NCI-H510A treated with DMSO at 0.1 percent for 48 hours (cell line): Measurements from ENCODE around the gene TGM1.
A peak's percentile ranks its signal among the peaks of the same experiment; 100 is the strongest.

Experiments
- DNase-seq: peaks from one replicate; lab custom pipeline; 2025; lab: John Stamatoyannopoulos, UW

The TGM1 gene

DNA sequence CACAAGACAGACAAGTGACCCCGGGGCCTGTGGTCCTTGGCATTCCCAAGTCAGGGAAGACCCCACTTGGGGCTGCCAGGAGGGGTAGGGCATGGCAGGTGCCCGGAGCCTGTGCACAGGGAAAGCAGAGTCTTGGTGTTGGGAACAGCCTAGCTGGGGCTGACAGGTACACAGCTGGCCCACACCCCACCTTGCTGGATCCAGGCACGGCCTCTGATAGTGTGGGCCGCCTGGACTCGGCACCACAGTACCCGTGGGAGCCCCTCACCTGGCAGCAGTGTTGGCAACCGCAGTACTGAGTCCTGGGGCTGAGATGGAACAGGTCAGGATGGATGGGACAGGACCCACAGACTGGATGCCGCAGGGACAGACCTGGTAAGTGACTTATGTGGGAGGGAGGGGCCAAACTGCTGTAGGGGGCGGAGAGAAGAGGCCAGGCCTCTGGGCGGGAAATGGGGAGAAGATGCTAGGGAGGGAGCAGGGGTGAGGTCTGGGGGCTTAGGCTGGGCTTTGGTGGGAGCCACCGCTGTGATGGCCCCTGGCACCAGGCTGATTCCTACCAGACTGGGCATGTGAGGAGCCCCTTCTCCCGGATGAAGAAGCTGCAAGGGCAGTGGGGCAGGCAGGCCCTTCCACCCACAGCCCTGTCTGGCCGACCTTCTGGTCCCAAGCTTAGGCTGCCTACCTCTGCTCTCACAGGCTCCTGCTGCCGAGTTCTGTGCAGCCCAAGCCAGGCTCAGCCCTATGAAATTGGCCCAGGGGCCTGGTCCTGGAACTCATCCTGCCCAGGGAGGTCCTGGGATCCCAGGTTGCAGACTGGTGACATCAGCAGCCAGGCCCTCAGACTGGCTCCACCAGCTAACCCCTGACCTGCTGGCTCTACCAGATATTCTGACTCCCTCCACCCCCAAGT lies at the start of gene TGM1:
Gene TGM1 (minus strand): TSS at position 357 of the 913 bp plus-strand sequence. CDS start 825 bp downstream, outside the sequence.
- no peak for DNase-seq

DNA sequence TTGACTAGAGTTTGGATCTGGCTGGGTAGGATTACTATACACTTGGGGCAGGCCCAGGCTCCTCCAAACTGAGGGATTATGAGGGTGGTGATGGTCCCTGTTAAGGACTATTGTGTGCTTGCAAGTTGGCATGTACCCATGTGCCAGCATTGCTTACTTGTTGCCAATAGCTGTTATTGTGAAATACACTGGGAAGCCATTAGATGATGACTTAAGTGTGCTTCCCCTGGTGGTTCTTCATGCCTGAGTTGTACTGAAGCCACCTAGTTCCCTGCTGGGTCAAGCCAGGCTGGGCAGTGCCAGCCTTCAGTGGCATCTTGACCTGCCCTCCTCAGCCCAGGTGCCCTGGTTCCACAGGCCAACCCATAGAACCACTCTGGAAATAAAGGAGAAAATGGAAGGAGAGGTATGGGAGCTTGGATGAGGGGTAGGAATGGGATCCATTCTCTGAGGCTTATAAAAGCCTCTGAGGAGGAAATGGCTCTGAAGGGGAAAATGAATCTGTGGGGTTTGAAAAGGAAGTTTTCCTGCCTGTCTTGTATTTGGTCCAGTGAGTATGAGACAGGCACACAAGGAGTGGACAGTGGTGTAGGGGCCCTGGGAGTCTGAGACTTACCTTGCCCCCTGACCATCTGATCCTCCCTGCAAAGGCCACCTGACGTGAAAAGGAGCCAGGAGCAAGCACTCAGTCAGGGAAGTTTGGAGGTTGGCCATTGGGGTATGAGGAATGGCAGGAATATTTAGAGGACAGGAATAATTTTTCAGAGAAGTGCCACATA lies 49.0 kb upstream of the TGM1 start:
- no peak for DNase-seq

DNA sequence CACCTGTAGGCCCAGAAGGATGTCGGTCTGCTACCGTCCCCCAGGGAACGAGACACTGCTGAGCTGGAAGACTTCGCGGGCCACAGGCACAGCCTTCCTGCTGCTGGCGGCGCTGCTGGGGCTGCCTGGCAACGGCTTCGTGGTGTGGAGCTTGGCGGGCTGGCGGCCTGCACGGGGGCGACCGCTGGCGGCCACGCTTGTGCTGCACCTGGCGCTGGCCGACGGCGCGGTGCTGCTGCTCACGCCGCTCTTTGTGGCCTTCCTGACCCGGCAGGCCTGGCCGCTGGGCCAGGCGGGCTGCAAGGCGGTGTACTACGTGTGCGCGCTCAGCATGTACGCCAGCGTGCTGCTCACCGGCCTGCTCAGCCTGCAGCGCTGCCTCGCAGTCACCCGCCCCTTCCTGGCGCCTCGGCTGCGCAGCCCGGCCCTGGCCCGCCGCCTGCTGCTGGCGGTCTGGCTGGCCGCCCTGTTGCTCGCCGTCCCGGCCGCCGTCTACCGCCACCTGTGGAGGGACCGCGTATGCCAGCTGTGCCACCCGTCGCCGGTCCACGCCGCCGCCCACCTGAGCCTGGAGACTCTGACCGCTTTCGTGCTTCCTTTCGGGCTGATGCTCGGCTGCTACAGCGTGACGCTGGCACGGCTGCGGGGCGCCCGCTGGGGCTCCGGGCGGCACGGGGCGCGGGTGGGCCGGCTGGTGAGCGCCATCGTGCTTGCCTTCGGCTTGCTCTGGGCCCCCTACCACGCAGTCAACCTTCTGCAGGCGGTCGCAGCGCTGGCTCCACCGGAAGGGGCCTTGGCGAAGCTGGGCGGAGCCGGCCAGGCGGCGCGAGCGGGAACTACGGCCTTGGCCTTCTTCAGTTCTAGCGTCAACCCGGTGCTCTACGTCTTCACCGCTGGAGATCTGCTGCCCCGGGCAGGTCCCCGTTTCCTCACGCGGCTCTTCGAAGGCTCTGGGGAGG lies 47.9 kb upstream of the TGM1 start, which contains the start of gene LTB4R:
Gene LTB4R (plus strand): TSS at position 857 of the 959 bp plus-strand sequence. CDS start 4,150 bp downstream, outside the sequence.
- no peak for DNase-seq

DNA sequence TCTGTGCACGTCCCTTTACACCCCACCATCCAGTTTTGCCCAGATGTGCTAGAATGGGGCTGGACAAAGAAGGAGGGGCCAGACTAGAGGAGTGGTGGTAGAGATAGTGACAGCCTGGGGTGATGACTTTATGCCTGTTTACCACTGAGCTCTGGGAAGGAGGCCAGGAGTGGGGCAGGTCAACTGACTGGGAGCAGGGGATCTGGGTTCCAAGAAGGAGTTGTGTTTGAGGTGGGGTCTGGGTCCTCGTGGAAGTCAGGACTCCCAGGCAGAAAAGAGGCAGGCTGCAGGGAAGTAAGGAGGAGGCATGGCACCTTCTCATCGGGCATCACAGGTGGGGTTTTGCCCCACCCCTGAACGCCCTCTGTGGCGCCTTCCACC lies 47.3 kb upstream of the TGM1 start:
- DNase-seq = no peak

DNA sequence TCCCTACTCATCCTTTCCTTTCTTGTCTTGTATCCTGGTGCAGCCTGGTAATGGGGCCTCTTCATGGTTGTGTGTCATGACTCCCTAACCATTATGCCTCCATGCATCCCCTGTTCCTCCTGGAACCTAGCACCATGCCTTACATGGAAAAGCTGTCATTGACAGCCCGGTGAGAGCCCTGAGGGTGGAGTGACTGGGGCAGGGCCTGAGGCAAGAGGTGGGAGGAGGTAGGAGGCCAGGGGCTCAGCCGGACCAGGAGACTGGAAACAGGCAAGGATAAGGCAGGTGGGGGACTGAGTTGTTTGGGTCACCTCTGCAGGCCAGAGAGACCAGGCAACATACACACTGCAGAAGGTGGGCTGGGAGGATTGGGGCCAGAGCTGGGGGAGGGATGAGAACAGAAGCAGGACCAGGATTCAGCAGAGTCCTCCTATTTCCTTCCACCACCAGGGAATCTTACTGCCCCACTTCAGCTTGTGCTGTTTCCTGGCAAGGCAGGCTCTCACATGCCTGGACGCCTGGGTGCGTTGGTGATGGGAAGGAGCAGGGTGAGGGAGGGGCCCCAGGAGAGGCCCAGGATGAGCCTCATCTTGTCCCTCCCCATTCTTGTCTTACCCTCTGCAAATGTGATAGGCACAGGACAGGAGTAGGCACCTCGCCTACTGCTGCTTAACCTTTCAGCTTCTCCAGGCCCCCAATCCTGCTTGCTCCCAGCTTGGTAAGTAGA lies 46.7 kb upstream of the TGM1 start, which contains the start of gene LTB4R2:
Gene LTB4R2 (plus strand): TSS at position 603 of the 727 bp plus-strand sequence. CDS start 525 bp downstream, outside the sequence.
- no peak for DNase-seq

DNA sequence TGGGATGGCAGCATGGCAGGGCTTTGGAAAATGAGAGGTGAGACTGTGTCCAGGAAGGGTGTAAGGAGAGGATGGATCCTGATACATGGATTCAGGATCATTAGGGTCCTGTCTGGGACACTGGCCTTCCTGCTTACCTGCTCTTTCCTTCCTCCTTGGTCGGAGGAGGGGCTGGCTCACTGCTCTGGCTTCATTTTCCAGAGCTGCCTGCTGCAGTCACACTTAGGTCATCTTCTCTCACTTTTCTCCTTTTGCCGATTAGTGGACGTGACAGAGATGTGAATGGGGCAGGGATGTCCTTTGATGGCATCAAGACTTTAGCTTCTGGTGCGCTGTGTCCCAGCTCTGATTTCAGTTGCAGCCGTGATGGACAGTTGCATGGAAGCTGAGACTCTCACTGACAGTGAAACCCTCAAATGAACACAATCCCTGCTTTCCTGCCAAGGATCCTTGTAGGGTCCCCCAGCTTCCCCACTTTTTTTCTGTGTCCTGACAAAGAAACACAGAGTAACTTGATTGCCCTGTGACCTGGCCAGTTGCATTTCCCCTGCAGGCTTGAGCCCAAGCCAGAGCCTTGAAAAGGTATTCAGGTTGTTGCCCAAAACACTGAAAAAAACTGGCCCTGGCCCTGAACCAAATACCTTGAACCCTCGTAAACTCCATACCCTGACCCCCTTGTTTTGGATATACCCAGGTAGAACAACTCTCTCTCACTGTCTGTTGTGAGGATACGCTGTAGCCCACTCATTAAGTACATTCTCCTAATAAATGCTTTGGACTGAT lies 45.6 kb upstream of the TGM1 start:
- no peak for DNase-seq

DNA sequence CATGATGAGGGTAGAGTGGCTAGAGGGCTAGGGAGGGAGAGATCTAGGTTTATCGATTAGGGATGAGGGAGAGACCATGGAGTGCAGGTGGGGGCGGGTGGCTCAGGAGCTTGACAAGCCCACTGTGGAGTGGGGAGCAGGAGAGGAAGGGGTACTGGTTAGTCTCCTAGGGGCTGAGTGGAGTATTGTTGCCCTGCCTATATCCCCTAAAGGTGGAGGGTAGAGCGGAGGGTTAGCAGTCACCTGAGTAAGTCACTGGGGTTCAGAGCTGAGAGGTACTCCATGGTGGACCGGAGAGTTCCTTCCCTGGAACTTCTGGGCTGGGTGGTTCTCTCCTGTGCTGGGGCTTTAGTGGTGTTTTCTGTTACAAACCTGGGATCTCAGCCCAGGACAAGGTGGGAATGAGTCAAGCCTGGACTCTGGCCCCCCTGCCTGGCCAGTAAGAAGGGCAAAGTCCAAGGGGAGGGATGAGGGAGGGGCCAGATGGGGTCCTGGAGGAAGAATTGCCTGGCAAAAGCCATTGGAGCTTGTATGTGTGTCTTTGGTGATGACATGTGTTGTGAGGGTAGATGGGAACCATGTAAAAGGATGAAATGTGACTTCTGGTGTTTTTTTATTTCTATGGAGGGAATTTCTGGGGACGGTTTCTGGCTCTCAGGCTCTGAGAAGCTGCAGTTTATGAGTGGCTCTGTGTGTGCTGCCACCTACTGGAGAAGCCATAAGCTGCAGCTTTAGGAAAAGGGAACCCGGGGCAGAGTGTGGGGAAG lies 44.8 kb upstream of the TGM1 start, which contains the start of gene CIDEB:
Gene CIDEB (minus strand): TSS at position 403 of the 767 bp plus-strand sequence. CDS start 119 bp downstream, at position 284.
- peak; percentile 38 for DNase-seq

DNA sequence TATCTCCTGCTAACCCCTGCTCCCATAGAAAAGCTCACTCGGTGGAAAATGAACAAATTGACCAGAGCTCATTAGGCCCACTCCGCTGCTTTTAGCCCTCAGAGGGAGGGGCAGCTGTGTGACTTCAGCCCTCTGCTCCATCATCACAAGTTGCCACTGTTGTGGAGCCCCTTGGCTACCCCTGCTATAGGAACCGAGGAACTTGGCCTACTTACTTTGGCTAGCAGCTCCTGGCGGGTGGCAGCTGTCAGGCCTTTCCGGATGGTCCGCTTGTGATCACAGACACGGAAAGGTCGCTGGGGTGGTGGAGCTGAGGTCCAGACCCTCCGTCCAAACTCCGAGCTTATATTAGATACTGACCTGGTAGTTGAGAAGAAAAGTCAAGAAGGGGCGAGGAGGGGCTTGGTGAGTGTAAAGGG lies 44.2 kb upstream of the TGM1 start:
- DNase-seq = no peak

DNA sequence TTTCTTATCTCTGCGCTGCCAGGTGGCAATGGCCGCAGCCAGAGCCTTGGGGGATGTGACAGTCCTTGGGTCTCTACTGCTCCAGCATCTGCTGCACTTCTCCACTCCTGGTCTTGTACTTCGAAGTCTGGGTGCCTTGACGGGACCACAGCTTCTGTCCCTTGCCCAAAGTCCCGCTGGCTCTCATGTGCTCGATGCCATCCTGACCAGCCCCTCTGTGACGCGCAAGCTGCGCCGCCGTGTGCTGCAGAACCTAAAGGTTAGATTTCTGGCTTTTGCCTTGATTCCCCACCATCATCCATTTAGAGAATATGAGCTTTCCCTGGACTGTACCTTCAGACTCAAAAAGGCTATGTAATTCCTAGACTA lies 41.0 kb upstream of the TGM1 start:
- DNase-seq = no peak

DNA sequence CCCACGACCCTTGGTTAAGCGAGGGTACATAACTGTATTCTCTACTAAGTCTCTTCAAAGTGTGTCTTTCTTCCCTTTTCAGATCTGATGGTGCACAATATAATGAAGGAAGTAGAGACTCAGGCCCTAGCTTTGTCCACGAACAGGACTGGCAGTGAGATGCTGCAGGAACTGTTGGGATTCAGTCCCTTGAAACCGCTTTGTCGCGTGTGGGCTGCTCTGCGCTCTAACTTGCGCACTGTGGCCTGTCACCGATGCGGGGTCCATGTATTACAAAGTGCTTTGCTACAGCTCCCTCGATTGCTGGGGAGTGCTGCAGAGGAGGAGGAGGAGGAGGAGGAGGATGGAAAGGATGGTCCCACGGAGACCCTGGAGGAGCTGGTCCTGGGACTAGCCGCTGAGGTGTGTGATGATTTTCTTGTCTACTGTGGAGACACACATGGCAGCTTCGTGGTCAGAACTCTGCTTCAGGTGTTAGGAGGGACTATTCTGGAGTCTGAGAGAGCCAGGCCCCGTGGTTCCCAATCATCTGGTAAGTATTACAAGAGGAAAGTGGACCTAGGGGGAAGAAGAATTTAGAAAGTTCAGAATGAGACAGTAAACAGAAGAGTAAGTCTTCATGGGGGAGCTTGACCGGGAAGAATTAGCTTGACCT lies 37.5 kb upstream of the TGM1 start:
- no peak for DNase-seq

DNA sequence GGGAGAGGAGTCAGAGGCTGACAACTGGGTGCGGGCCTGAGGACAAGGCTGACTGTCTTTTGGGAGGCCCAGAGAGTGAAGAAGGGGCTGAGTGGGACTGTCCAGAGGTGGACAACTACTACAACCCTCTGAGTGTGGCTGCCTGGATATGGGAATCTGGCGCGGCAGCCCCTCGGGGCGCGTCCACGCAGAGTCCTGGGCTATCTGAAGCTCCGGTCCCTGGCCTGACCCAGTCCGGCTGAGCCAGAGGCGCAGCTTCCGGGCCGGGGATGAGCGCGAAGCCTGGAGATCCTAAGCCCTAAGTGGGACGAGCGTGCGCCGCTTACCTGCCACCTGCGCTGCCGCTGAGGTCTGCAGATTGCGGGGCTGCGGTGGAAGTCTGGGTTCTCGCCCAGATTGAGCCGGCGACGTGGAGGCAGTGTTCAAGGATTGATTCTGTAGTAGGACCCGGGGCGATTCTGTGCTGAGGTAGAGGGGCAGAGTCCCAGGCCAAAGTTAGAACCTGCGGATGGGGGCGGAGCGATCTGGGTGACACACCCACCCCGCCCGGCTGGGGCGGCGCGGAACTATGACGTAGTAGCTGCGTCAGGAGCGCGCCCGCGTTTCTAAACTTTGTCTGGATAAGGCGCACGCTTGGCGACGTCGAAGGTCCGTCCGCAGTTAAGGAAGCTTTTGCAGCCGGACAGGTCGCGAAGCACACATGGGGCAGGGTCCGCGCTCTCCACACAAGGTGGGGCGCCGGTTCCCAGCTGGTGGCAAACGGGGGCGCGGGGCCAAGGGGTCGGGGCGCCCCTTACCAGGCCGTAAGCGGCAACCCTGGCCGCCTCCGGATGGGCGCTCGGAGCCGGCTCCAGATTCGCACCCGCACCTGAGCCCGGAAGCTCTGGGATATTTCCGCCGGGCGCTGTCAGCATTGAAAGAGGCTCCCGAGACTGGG lies 36.5 kb upstream of the TGM1 start, which contains the start of the genes DHRS1 and NOP9:
Gene DHRS1 (minus strand): TSS at position 526 of the 937 bp plus-strand sequence. CDS start 674 bp downstream, outside the sequence.
Gene NOP9 (plus strand): TSS at position 596 of the 937 bp plus-strand sequence. CDS start 105 bp downstream, at position 701.
- DNase-seq = peak; percentile 89

DNA sequence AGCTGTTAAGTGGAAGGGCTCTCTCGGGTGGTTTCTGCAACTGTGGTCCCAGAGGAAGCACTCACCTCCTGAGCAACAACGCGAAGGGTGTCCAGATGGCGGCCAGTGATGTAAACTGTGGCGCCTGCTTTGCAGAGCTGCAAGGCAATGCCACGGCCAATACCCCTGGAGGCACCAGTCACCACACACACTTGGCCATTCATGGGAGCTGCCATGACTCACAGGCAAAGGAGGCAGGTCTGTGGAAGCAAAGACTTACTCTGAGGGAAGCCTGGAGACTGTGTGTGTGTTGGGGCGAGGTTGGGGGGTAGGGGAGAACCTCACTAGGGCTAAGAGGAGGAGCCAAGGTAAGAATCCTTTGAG lies 35.9 kb upstream of the TGM1 start:
- DNase-seq = no peak

DNA sequence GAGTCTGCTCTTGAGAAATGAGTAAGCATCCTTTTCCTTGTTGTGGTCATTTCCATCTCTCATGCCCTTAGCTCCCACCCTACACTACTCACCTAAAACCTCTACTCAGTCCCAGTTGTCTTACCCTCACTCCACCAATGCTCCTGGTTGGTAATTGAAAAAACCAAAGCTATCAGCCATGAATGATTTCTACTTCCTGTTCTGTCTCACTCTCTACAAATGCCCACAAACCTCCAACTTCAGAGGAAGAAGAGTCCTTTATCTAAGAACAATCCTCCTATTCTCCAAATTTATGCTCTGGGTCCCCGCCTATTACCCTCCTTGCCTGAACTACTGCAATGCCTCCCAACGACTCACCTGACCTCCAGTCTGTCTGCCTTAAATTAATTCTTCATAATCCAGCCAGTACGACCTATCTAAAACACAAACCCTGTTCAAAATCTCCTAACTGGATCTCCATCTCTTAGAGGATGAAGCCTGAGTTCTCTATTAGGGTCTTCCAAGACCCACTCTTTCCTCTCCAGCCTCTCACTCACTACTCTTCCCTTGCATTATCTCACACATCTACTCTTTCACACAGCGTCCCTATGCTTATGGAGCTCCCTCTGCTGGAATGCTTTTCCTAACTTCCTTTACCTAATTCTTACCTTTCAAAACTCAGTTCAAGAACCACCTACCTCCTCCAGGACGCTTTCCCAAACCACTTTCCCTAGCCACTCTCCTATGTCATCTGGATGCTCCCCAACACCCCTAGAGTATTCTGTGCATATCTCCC lies 34.4 kb upstream of the TGM1 start:
- DNase-seq = peak; percentile 29

DNA sequence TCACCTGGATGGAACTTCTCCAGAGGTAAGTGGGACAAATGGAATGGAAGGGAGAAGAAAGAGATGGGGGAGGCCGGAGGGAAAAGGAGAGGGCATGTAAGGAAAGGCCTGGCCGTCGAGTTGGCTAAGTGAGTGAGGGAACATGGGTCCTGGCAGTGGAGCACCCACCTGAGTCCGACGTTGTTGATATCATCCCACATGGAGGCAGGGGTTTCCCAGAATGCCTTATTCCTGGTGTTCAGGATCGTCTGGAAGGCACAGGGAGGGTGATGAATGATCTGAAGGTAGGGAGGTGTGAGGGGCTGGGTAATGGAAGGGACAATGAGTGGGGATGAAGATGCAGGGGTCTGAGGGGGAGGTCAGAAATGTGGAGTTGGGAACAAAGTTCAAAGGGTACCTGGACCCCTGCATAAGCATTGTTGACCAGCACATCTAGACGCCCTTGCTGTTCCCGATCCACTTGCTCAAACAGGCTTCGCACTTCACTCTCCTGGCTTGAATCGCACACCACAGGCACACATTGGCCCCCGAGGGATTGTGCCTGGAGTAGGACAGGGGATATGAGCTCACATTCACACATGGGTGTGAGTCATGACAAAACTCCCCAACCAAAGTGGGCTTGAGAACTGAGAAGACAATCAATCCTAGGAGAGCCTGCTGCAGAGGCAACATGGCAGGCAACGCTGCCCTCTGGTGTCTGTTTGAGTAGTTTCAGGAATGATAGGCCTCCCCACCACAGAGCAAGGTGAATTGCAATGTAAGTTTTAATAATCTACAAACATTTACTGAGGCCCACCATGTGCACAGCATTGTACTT lies 33.6 kb upstream of the TGM1 start:
- peak; percentile 19 for DNase-seq

DNA sequence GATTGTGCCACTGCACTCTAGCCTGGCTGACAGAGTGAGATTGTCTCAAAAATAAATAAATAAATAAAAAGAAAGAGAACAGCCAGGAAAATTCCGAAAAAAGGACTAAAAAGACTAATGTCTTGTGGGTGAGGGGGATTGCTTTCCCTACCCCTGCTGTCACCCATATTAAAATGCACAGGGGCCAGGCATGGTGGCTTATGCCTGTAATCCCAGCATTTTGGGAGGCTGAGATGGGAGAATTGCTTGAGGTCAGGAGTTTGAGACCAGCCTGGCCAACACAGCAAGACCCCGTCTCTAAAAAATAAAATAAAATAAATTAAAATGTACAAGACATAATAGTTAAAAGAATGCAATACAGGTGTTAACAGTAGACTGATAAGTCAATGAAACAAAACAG lies 30.5 kb upstream of the TGM1 start:
- DNase-seq = no peak
